GM12878 (cell line): Measurements from ENCODE around the gene NKAIN2.

Source experiments
- DPF2 ChIP-seq: fragments of 450-650 bp; IDR thresholded peaks from 2 replicates; pipeline ENCODE4 v1.6.1; 2017; ENCODE audit warnings: mild to moderate bottlenecking
- JUND ChIP-seq: IDR thresholded peaks from 2 replicates; pipeline ENCODE4 v1.6.1; 2012; ENCODE audit warnings: low read depth, mild to moderate bottlenecking, low read length, improper control_type of control experiment, moderate library complexity
- NFIC ChIP-seq: IDR thresholded peaks from 2 replicates; pipeline ENCODE4 v1.6.1; 2012; ENCODE audit warnings: low read depth, mild to moderate bottlenecking, inconsistent platforms, low read length, moderate library complexity
- NR2C2 ChIP-seq: IDR thresholded peaks from 2 replicates; pipeline ENCODE4 v1.6.1; 2011; ENCODE audit warnings: borderline replicate concordance, low read depth; ENCODE audit not compliant: control insufficient read depth, insufficient read length
- POLR2AphosphoS5 ChIP-seq: IDR thresholded peaks from 2 replicates; pipeline ENCODE4 v1.6.1; 2011; ENCODE audit warnings: mild to moderate bottlenecking, low read length, inconsistent platforms
- RFX5 ChIP-seq: IDR thresholded peaks from 2 replicates; pipeline ENCODE4 v1.6.1; 2011; ENCODE audit warnings: low read depth, low read length, improper control_type of control experiment
- TF ChIP-seq, protein P1 (sequence below): fragments of 450-650 bp; formaldehyde crosslinking; IDR thresholded peaks from 2 replicates; pipeline ENCODE4 v1.5.0; 2022; ENCODE audit warnings: mild to moderate bottlenecking, missing genetic modification characterization
- TF ChIP-seq, protein P2 (sequence below): fragments of 450-650 bp; IDR thresholded peaks from 2 replicates; pipeline ENCODE4 v1.6.1; 2017; ENCODE audit warnings: antibody characterized with exemption, mild to moderate bottlenecking, moderate library complexity
- TF ChIP-seq, protein P3 (sequence below), 3 experiments: IDR thresholded peaks in 2 of 3; conservative IDR thresholded peaks in 1 of 3; 2 replicates each; pipeline ENCODE4 v1.5.1; 2011; ENCODE audit warnings: low read depth in 3 of 3, low read length in 3 of 3, mild to moderate bottlenecking in 3 of 3, control low read depth in 2 of 3, moderate library complexity in 2 of 3, inconsistent platforms in 1 of 3, mixed read lengths in 1 of 3; ENCODE audit not compliant: control insufficient read depth in 2 of 3, insufficient read depth in 1 of 3; ENCODE audit errors: extremely low read depth in 1 of 3

DNA sequence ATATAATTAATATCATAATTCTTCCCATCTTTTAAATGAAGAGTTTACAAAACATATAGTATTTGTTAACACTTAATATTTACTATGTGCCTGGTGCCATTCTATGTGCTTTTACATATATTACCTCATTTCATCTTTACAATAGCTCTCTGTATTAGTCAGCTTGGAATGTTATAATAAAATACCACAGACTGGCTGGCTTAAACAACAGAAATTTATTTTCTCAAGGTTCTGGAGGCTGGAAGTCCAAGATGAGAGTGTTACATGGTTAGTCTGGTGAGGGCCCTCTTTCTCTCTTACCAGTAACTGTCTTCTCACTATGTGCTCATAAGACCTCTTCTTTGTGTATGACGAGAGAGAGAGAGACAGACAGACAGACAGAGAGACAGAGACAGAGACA lies 110.2 kb downstream of the NKAIN2 start:
- TF ChIP-seq NFIC (no peak), DPF2 (no peak), POLR2AphosphoS5 (no peak), NR2C2 (no peak), RFX5 (no peak), JUND (no peak)
- TF ChIP-seq, protein P1, sequence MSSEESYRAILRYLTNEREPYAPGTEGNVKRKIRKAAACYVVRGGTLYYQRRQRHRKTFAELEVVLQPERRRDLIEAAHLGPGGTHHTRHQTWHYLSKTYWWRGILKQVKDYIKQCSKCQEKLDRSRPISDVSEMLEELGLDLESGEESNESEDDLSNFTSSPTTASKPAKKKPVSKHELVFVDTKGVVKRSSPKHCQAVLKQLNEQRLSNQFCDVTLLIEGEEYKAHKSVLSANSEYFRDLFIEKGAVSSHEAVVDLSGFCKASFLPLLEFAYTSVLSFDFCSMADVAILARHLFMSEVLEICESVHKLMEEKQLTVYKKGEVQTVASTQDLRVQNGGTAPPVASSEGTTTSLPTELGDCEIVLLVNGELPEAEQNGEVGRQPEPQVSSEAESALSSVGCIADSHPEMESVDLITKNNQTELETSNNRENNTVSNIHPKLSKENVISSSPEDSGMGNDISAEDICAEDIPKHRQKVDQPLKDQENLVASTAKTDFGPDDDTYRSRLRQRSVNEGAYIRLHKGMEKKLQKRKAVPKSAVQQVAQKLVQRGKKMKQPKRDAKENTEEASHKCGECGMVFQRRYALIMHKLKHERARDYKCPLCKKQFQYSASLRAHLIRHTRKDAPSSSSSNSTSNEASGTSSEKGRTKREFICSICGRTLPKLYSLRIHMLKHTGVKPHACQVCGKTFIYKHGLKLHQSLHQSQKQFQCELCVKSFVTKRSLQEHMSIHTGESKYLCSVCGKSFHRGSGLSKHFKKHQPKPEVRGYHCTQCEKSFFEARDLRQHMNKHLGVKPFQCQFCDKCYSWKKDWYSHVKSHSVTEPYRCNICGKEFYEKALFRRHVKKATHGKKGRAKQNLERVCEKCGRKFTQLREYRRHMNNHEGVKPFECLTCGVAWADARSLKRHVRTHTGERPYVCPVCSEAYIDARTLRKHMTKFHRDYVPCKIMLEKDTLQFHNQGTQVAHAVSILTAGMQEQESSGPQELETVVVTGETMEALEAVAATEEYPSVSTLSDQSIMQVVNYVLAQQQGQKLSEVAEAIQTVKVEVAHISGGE (CRISPR knock-in tag): no peak
- TF ChIP-seq, protein P2, sequence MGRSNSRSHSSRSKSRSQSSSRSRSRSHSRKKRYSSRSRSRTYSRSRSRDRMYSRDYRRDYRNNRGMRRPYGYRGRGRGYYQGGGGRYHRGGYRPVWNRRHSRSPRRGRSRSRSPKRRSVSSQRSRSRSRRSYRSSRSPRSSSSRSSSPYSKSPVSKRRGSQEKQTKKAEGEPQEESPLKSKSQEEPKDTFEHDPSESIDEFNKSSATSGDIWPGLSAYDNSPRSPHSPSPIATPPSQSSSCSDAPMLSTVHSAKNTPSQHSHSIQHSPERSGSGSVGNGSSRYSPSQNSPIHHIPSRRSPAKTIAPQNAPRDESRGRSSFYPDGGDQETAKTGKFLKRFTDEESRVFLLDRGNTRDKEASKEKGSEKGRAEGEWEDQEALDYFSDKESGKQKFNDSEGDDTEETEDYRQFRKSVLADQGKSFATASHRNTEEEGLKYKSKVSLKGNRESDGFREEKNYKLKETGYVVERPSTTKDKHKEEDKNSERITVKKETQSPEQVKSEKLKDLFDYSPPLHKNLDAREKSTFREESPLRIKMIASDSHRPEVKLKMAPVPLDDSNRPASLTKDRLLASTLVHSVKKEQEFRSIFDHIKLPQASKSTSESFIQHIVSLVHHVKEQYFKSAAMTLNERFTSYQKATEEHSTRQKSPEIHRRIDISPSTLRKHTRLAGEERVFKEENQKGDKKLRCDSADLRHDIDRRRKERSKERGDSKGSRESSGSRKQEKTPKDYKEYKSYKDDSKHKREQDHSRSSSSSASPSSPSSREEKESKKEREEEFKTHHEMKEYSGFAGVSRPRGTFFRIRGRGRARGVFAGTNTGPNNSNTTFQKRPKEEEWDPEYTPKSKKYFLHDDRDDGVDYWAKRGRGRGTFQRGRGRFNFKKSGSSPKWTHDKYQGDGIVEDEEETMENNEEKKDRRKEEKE: no peak
- TF ChIP-seq, protein P3, sequence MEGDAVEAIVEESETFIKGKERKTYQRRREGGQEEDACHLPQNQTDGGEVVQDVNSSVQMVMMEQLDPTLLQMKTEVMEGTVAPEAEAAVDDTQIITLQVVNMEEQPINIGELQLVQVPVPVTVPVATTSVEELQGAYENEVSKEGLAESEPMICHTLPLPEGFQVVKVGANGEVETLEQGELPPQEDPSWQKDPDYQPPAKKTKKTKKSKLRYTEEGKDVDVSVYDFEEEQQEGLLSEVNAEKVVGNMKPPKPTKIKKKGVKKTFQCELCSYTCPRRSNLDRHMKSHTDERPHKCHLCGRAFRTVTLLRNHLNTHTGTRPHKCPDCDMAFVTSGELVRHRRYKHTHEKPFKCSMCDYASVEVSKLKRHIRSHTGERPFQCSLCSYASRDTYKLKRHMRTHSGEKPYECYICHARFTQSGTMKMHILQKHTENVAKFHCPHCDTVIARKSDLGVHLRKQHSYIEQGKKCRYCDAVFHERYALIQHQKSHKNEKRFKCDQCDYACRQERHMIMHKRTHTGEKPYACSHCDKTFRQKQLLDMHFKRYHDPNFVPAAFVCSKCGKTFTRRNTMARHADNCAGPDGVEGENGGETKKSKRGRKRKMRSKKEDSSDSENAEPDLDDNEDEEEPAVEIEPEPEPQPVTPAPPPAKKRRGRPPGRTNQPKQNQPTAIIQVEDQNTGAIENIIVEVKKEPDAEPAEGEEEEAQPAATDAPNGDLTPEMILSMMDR (IDR thresholded peaks at IDR 0.05 in 2 of 3, conservative IDR thresholded peaks at IDR 0.05 in 1 of 3; ENCODE audit: control insufficient read depth in 2 of 3, extremely low read depth in 1 of 3, insufficient read depth in 1 of 3, low read depth in 3 of 3, low read length in 3 of 3): no peak
